ENCODE results near the gene LAX1.

- no peak for TF ChIP-seq CTCF (IDR thresholded peaks at IDR 0.05)
- TF ChIP-seq POLR2AphosphoS5 (IDR thresholded peaks at IDR 0.05): no peak
These were observed 22.5 kb upstream of the LAX1 start for GRCh38 chr1:203742436-203742835.

Data from sigmoid colon (tissue), 4 donors.